ENCODE data around the gene KLHL1.

Gene KLHL1

GRCh38 chr13:69882451-69882850 is 225.8 kb downstream of the KLHL1 start:
- H3K27me3 ChIP-seq (ENCODE audit: control insufficient read depth in 1 of 2, insufficient read depth in 2 of 2, low read length in 2 of 2) = no peaks in the 10 kb centered on the region
- H3K9ac ChIP-seq (ENCODE audit: low read length in 2 of 2) = no peak overlapping the region

GRCh38 chr13:69879936-69880335 is 228.3 kb downstream of the KLHL1 start:
- Histone ChIP-seq H3K4me3 (ENCODE audit: low read length in 2 of 2) (no peak overlapping the region), H3K27ac (ENCODE audit: low read length) (no peak overlapping the region)

More at GRCh38 chr13:69882451-69882850, 225.8 kb downstream of the KLHL1 start:
- no peaks in the 10 kb centered on the region for H3K4me1 ChIP-seq (ENCODE audit: control insufficient read depth, insufficient read depth, low read length)
- H3K4me3 ChIP-seq (ENCODE audit: low read length in 2 of 2) = no peak overlapping the region
- H3K27ac ChIP-seq (ENCODE audit: low read length) = no peak overlapping the region
- H3K9me3 ChIP-seq (ENCODE audit: control insufficient read depth in 2 of 2, low read length in 2 of 2) = no peaks in the 10 kb centered on the region
- H3K36me3 ChIP-seq (ENCODE audit: control insufficient read depth in 2 of 2, insufficient read depth in 2 of 2, low read length in 2 of 2) = no peaks in the 10 kb centered on the region

GRCh38 chr13:69872321-69873047 is 235.8 kb downstream of the KLHL1 start:
- Histone ChIP-seq H3K27me3 (ENCODE audit: control insufficient read depth in 1 of 2, insufficient read depth in 2 of 2, low read length in 2 of 2) (no peaks in the 10 kb centered on the region), H3K36me3 (ENCODE audit: control insufficient read depth in 2 of 2, insufficient read depth in 2 of 2, low read length in 2 of 2) (no peaks in the 10 kb centered on the region), H3K4me1 (ENCODE audit: control insufficient read depth, insufficient read depth, low read length) (no peaks in the 10 kb centered on the region), H3K9me3 (ENCODE audit: control insufficient read depth in 2 of 2, low read length in 2 of 2) (no peaks in the 10 kb centered on the region), H3K27ac (ENCODE audit: low read length) (no peak overlapping the region), H3K9ac (ENCODE audit: low read length in 2 of 2) (no peak overlapping the region), H3K4me3 (ENCODE audit: low read length in 2 of 2) (no peak overlapping the region)

More at GRCh38 chr13:69879936-69880335, 228.3 kb downstream of the KLHL1 start:
- H3K4me1 ChIP-seq (ENCODE audit: control insufficient read depth, insufficient read depth, low read length) = no peaks in the 10 kb centered on the region
- H3K9me3 ChIP-seq (ENCODE audit: control insufficient read depth in 2 of 2, low read length in 2 of 2) = no peaks in the 10 kb centered on the region
- no peaks in the 10 kb centered on the region for H3K27me3 ChIP-seq (ENCODE audit: control insufficient read depth in 1 of 2, insufficient read depth in 2 of 2, low read length in 2 of 2)
- no peak overlapping the region for H3K9ac ChIP-seq (ENCODE audit: low read length in 2 of 2)
- no peaks in the 10 kb centered on the region for H3K36me3 ChIP-seq (ENCODE audit: control insufficient read depth in 2 of 2, insufficient read depth in 2 of 2, low read length in 2 of 2)

GRCh38 chr13:69866555-69866954 is 241.7 kb downstream of the KLHL1 start:
- no peak overlapping the region for H3K4me3 ChIP-seq (ENCODE audit: low read length in 2 of 2)
- no peaks in the 10 kb centered on the region for H3K36me3 ChIP-seq (ENCODE audit: control insufficient read depth in 2 of 2, insufficient read depth in 2 of 2, low read length in 2 of 2)
- H3K9ac ChIP-seq (ENCODE audit: low read length in 2 of 2) = no peak overlapping the region
- H3K4me1 ChIP-seq (ENCODE audit: control insufficient read depth, insufficient read depth, low read length) = no peaks in the 10 kb centered on the region
- no peaks in the 10 kb centered on the region for H3K27me3 ChIP-seq (ENCODE audit: control insufficient read depth in 1 of 2, insufficient read depth in 2 of 2, low read length in 2 of 2)
- H3K9me3 ChIP-seq (ENCODE audit: control insufficient read depth in 2 of 2, low read length in 2 of 2) = no peaks in the 10 kb centered on the region
- no peak overlapping the region for H3K27ac ChIP-seq (ENCODE audit: low read length)

- Histone ChIP-seq H3K27ac (ENCODE audit: low read length) (no peak overlapping the region), H3K4me3 (ENCODE audit: low read length in 2 of 2) (no peak overlapping the region), H3K27me3 (ENCODE audit: control insufficient read depth in 1 of 2, insufficient read depth in 2 of 2, low read length in 2 of 2) (no peaks in the 10 kb centered on the region), H3K4me1 (ENCODE audit: control insufficient read depth, insufficient read depth, low read length) (no peaks in the 10 kb centered on the region), H3K9ac (ENCODE audit: low read length in 2 of 2) (no peak overlapping the region), H3K9me3 (ENCODE audit: control insufficient read depth in 2 of 2, low read length in 2 of 2) (no peaks in the 10 kb centered on the region), H3K36me3 (ENCODE audit: control insufficient read depth in 2 of 2, insufficient read depth in 2 of 2, low read length in 2 of 2) (no peaks in the 10 kb centered on the region)
Measured at GRCh38 chr13:69857183-69857821, 250.9 kb downstream of the KLHL1 start.

- H3K36me3 ChIP-seq (ENCODE audit: control insufficient read depth in 2 of 2, insufficient read depth in 2 of 2, low read length in 2 of 2) = no peaks in the 10 kb centered on the region
Measured at GRCh38 chr13:69856331-69856730, 251.9 kb downstream of the KLHL1 start.

GRCh38 chr13:69828527-69828926 is 279.7 kb downstream of the KLHL1 start:
- H3K9me3 ChIP-seq (ENCODE audit: control insufficient read depth in 2 of 2, low read length in 2 of 2) = peaks cover 0 to 3% of the 10 kb centered on the region in 2 donors

More at GRCh38 chr13:69856331-69856730, 251.9 kb downstream of the KLHL1 start:
- Histone ChIP-seq H3K4me3 (ENCODE audit: low read length in 2 of 2) (no peak overlapping the region), H3K27ac (ENCODE audit: low read length) (no peak overlapping the region), H3K4me1 (ENCODE audit: control insufficient read depth, insufficient read depth, low read length) (no peaks in the 10 kb centered on the region), H3K9me3 (ENCODE audit: control insufficient read depth in 2 of 2, low read length in 2 of 2) (no peaks in the 10 kb centered on the region), H3K27me3 (ENCODE audit: control insufficient read depth in 1 of 2, insufficient read depth in 2 of 2, low read length in 2 of 2) (no peaks in the 10 kb centered on the region), H3K9ac (ENCODE audit: low read length in 2 of 2) (no peak overlapping the region)

GRCh38 chr13:69820180-69820579 is 288.1 kb downstream of the KLHL1 start:
- Histone ChIP-seq H3K27ac (ENCODE audit: low read length) (no peak overlapping the region), H3K36me3 (ENCODE audit: control insufficient read depth in 2 of 2, insufficient read depth in 2 of 2, low read length in 2 of 2) (no peaks in the 10 kb centered on the region), H3K9me3 (ENCODE audit: control insufficient read depth in 2 of 2, low read length in 2 of 2) (no peaks in the 10 kb centered on the region), H3K4me3 (ENCODE audit: low read length in 2 of 2) (no peak overlapping the region), H3K27me3 (ENCODE audit: control insufficient read depth in 1 of 2, insufficient read depth in 2 of 2, low read length in 2 of 2) (no peaks in the 10 kb centered on the region), H3K4me1 (ENCODE audit: control insufficient read depth, insufficient read depth, low read length) (no peaks in the 10 kb centered on the region), H3K9ac (ENCODE audit: low read length in 2 of 2) (no peak overlapping the region)

More at GRCh38 chr13:69828527-69828926, 279.7 kb downstream of the KLHL1 start:
- H3K9ac ChIP-seq (ENCODE audit: low read length in 2 of 2) = no peak overlapping the region
- H3K27ac ChIP-seq (ENCODE audit: low read length) = no peak overlapping the region
- H3K4me3 ChIP-seq (ENCODE audit: low read length in 2 of 2) = no peak overlapping the region
- no peaks in the 10 kb centered on the region for H3K4me1 ChIP-seq (ENCODE audit: control insufficient read depth, insufficient read depth, low read length)
- no peaks in the 10 kb centered on the region for H3K36me3 ChIP-seq (ENCODE audit: control insufficient read depth in 2 of 2, insufficient read depth in 2 of 2, low read length in 2 of 2)
- H3K27me3 ChIP-seq (ENCODE audit: control insufficient read depth in 1 of 2, insufficient read depth in 2 of 2, low read length in 2 of 2) = no peaks in the 10 kb centered on the region

GRCh38 chr13:69817333-69817869 is 290.9 kb downstream of the KLHL1 start:
- Histone ChIP-seq H3K27me3 (ENCODE audit: control insufficient read depth in 1 of 2, insufficient read depth in 2 of 2, low read length in 2 of 2) (no peaks in the 10 kb centered on the region), H3K4me3 (ENCODE audit: low read length in 2 of 2) (no peak overlapping the region), H3K9ac (ENCODE audit: low read length in 2 of 2) (no peak overlapping the region), H3K9me3 (ENCODE audit: control insufficient read depth in 2 of 2, low read length in 2 of 2) (no peaks in the 10 kb centered on the region), H3K36me3 (ENCODE audit: control insufficient read depth in 2 of 2, insufficient read depth in 2 of 2, low read length in 2 of 2) (no peaks in the 10 kb centered on the region), H3K4me1 (ENCODE audit: control insufficient read depth, insufficient read depth, low read length) (no peaks in the 10 kb centered on the region), H3K27ac (ENCODE audit: low read length) (no peak overlapping the region)

- Histone ChIP-seq H3K27ac (ENCODE audit: low read length) (no peak overlapping the region), H3K9ac (ENCODE audit: low read length in 2 of 2) (no peak overlapping the region), H3K36me3 (ENCODE audit: control insufficient read depth in 2 of 2, insufficient read depth in 2 of 2, low read length in 2 of 2) (no peaks in the 10 kb centered on the region), H3K9me3 (ENCODE audit: control insufficient read depth in 2 of 2, low read length in 2 of 2) (no peaks in the 10 kb centered on the region), H3K4me3 (ENCODE audit: low read length in 2 of 2) (no peak overlapping the region), H3K27me3 (ENCODE audit: control insufficient read depth in 1 of 2, insufficient read depth in 2 of 2, low read length in 2 of 2) (no peaks in the 10 kb centered on the region), H3K4me1 (ENCODE audit: control insufficient read depth, insufficient read depth, low read length) (no peaks in the 10 kb centered on the region)
Measured at GRCh38 chr13:69809152-69809551, 299.1 kb downstream of the KLHL1 start.

- H3K9ac ChIP-seq (ENCODE audit: low read length in 2 of 2) = no peak overlapping the region
- no peaks in the 10 kb centered on the region for H3K4me1 ChIP-seq (ENCODE audit: control insufficient read depth, insufficient read depth, low read length)
- no peaks in the 10 kb centered on the region for H3K36me3 ChIP-seq (ENCODE audit: control insufficient read depth in 2 of 2, insufficient read depth in 2 of 2, low read length in 2 of 2)
- H3K27me3 ChIP-seq (ENCODE audit: control insufficient read depth in 1 of 2, insufficient read depth in 2 of 2, low read length in 2 of 2) = no peaks in the 10 kb centered on the region
- no peak overlapping the region for H3K27ac ChIP-seq (ENCODE audit: low read length)
- H3K4me3 ChIP-seq (ENCODE audit: low read length in 2 of 2) = no peak overlapping the region
- no peaks in the 10 kb centered on the region for H3K9me3 ChIP-seq (ENCODE audit: control insufficient read depth in 2 of 2, low read length in 2 of 2)
Measured at GRCh38 chr13:69796256-69796655, 312.0 kb downstream of the KLHL1 start.

Measured in stomach smooth muscle (tissue), 2 donors.